ENCODE measurements around the gene LUC7L2. TPM values are rescaled to one million over a fixed set of nuclear protein-coding genes. Genes with fewer than 3 reads are reported as not detected.

LUC7L2 gene
- total and polyA plus RNA-seq, 2 experiments from 2014 or later: 39.7 to 47.3 TPM

DNA sequence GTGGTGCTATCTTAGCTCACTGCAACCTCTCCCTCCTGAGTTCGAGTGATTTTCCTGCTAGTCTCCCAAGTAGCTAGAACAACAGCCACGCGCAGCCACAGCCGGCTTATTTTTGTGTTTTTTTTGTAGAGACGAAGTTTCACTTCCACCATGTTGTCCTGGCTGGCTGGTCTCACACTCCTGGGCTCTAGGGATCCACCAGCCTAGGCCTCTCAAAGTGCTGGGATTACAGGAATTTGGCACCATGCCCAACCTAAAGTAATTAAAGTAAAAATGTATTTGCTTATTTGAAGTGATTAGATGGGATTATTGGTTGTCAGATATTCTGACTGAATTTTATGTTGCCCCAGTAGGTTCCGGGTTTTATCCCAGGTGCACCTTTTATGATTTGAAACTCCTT lies 22.7 kb downstream of the LUC7L2 start:
- H3K9ac ChIP-seq: no peak overlapping the region
- H3K27ac ChIP-seq: no peak overlapping the region
- TF ChIP-seq EZH2phosphoT487 (IDR thresholded peaks at IDR 0.05; ENCODE audit: insufficient read depth, low read depth) (no peak), EZH2 (IDR thresholded peaks at IDR 0.05; ENCODE audit: insufficient read depth, poor library complexity, severe bottlenecking) (no peak)
- no peak for DNase-seq
- H3F3A ChIP-seq (ENCODE audit: insufficient read depth): no peaks in the 10 kb centered on the region
- in situ Hi-C loops (cut with MboI): no loop called here
- no peak overlapping the region for H2AFZ ChIP-seq
- H3K9me3 ChIP-seq (ENCODE audit: low read depth): no peaks in the 10 kb centered on the region
- H3K4me1 ChIP-seq (ENCODE audit: insufficient read depth): no peaks in the 10 kb centered on the region
- H3K79me2 ChIP-seq (ENCODE audit: insufficient read depth): peaks cover 99% of the 10 kb centered on the region
- no peaks in the 10 kb centered on the region for H3K9me2 ChIP-seq (ENCODE audit: insufficient read depth)
- no peaks in the 10 kb centered on the region for H4K20me1 ChIP-seq (ENCODE audit: insufficient read depth)
- H3K36me3 ChIP-seq (ENCODE audit: low read depth): peaks cover 41% of the 10 kb centered on the region
- 85 to 86% methylated on average over 6 of the region's 6 CpGs for WGBS, 2 experiments (ENCODE audit: low coverage in 1 of 2, low lambda C conversion rate in 2 of 2, missing lambda C conversion rate in 2 of 2)
- H3K27me3 ChIP-seq (replicated peaks; ENCODE audit: insufficient read depth): no peaks in the 10 kb centered on the region
- H3K4me2 ChIP-seq (ENCODE audit: unreplicated experiment): no peak overlapping the region
- H3K4me3 ChIP-seq: no peak overlapping the region

DNA sequence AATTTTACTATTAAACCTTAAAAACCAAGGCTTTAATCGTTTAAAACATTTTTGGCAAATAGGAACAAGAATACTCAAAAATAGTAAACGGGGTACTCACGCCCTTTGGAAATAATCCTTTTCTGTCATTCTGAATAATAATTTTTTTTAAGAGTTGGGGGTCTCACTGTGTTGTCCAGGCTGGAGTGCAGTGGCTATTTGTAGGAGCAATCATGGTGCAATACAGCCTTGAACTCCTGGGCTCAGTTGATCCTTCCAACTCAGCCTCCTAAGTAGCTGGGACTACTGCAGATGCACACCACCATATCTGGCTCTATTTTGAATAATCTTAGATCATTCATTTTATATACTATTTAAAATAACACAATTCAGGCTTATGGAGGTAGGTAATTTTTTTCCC lies 24.9 kb downstream of the LUC7L2 start:
- no peak for TF ChIP-seq EZH2 (IDR thresholded peaks at IDR 0.05; ENCODE audit: insufficient read depth, poor library complexity, severe bottlenecking)
- H3K4me3 ChIP-seq: no peak overlapping the region
- in situ Hi-C loops (cut with MboI): no loop called here
- WGBS, 2 experiments (ENCODE audit: low coverage in 1 of 2, low lambda C conversion rate in 2 of 2, missing lambda C conversion rate in 2 of 2): 69 to 71% methylated on average over 3 of the region's 3 CpGs
- no peaks in the 10 kb centered on the region for H4K20me1 ChIP-seq (ENCODE audit: insufficient read depth)
- DNase-seq: no peak
- no peaks in the 10 kb centered on the region for H3K4me1 ChIP-seq (ENCODE audit: insufficient read depth)
- no peak overlapping the region for H3K4me2 ChIP-seq (ENCODE audit: unreplicated experiment)
- no peaks in the 10 kb centered on the region for H3K9me3 ChIP-seq (ENCODE audit: low read depth)
- peaks cover 100% of the 10 kb centered on the region for H3K79me2 ChIP-seq (ENCODE audit: insufficient read depth)
- H3F3A ChIP-seq (ENCODE audit: insufficient read depth): no peaks in the 10 kb centered on the region
- H3K9me2 ChIP-seq (ENCODE audit: insufficient read depth): no peaks in the 10 kb centered on the region
- H3K9ac ChIP-seq: no peak overlapping the region
- H3K27ac ChIP-seq: no peak overlapping the region
- H2AFZ ChIP-seq: no peak overlapping the region
- peaks cover 51% of the 10 kb centered on the region for H3K36me3 ChIP-seq (ENCODE audit: low read depth)
- no peaks in the 10 kb centered on the region for H3K27me3 ChIP-seq (replicated peaks; ENCODE audit: insufficient read depth)

DNA sequence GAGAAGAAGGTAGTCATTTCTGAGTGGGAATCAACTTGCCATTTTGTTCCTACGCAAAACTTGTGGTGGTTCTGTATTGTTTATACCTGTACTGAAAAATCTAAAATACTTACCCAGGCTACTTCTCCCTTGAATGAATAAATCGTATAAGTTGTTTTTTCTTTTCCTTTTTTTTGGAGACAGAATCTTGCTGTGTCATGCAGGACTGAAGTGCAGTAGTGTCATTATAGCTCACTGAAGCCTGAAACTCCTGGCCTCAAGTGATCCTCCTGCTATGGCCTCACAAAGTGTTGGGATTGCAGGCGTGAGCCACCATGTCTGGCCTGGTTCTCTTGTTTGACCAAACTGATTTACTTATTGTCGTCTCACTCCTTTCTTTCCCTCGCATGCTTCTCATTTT lies 27.9 kb downstream of the LUC7L2 start:
- H3K4me2 ChIP-seq (ENCODE audit: unreplicated experiment): no peak overlapping the region
- no peak for TF ChIP-seq EZH2phosphoT487 (IDR thresholded peaks at IDR 0.05; ENCODE audit: insufficient read depth, low read depth)
- TF ChIP-seq EZH2 (IDR thresholded peaks at IDR 0.05; ENCODE audit: insufficient read depth, poor library complexity, severe bottlenecking): no peak
- peaks cover 100% of the 10 kb centered on the region for H3K79me2 ChIP-seq (ENCODE audit: insufficient read depth)
- H3K27me3 ChIP-seq (replicated peaks; ENCODE audit: insufficient read depth): no peaks in the 10 kb centered on the region
- H2AFZ ChIP-seq: no peak overlapping the region
- no peak for DNase-seq
- peaks cover 54% of the 10 kb centered on the region for H3K36me3 ChIP-seq (ENCODE audit: low read depth)
- H4K20me1 ChIP-seq (ENCODE audit: insufficient read depth): no peaks in the 10 kb centered on the region; the same call in 1 of the 2 replicates
- no peaks in the 10 kb centered on the region for H3K9me3 ChIP-seq (ENCODE audit: low read depth)
- in situ Hi-C loops (cut with MboI): no loop called here
- no peaks in the 10 kb centered on the region for H3K9me2 ChIP-seq (ENCODE audit: insufficient read depth)
- no peak overlapping the region for H3K27ac ChIP-seq
- H3K4me3 ChIP-seq: no peak overlapping the region
- H3K9ac ChIP-seq: no peak overlapping the region
- WGBS, 2 experiments (ENCODE audit: low coverage in 1 of 2, low lambda C conversion rate in 2 of 2, missing lambda C conversion rate in 2 of 2): 97 to 99% methylated on average over 5 of the region's 5 CpGs
- H3K4me1 ChIP-seq (ENCODE audit: insufficient read depth): no peaks in the 10 kb centered on the region
- H3F3A ChIP-seq (ENCODE audit: insufficient read depth): no peaks in the 10 kb centered on the region

DNA sequence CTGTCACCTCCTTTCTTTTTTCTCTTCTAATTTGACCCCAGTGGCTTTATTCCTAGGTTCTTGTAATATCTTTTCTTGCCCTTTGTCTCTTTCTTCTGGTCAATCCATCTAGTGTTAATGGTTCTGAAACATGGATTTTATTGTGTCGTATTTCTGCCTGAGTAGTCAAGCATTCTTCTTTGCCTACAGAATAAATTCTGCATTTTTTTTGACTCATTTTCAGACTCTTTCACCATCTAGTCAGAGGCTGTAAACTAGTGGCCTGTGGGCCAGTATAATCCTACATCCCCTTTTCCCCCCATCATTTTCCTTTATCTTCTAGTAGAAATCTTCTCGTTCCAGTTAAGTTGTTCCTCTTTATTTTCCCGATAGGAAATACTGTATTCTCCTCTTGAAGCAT lies 29.4 kb downstream of the LUC7L2 start:
- TF ChIP-seq EZH2phosphoT487 (IDR thresholded peaks at IDR 0.05; ENCODE audit: insufficient read depth, low read depth) (no peak), EZH2 (IDR thresholded peaks at IDR 0.05; ENCODE audit: insufficient read depth, poor library complexity, severe bottlenecking) (no peak)
- Histone ChIP-seq H3K9me3 (ENCODE audit: low read depth) (no peaks in the 10 kb centered on the region), H4K20me1 (ENCODE audit: insufficient read depth) (no peaks in the 10 kb centered on the region; the same call in 1 of the 2 replicates), H3K4me3 (no peak overlapping the region), H2AFZ (no peak overlapping the region), H3K79me2 (ENCODE audit: insufficient read depth) (peaks cover 100% of the 10 kb centered on the region), H3K9me2 (ENCODE audit: insufficient read depth) (no peaks in the 10 kb centered on the region), H3K36me3 (ENCODE audit: low read depth) (peaks cover 51% of the 10 kb centered on the region), H3K27ac (no peak overlapping the region), H3F3A (ENCODE audit: insufficient read depth) (no peaks in the 10 kb centered on the region), H3K27me3 (replicated peaks; ENCODE audit: insufficient read depth) (no peaks in the 10 kb centered on the region), H3K4me2 (ENCODE audit: unreplicated experiment) (no peak overlapping the region), H3K4me1 (ENCODE audit: insufficient read depth) (no peaks in the 10 kb centered on the region), H3K9ac (no peak overlapping the region)
- 84 to 93% methylated on average over 3 of the region's 3 CpGs for WGBS, 2 experiments (ENCODE audit: low coverage in 1 of 2, low lambda C conversion rate in 2 of 2, missing lambda C conversion rate in 2 of 2)
- no peak for DNase-seq
- in situ Hi-C loops (cut with MboI): no loop called here

DNA sequence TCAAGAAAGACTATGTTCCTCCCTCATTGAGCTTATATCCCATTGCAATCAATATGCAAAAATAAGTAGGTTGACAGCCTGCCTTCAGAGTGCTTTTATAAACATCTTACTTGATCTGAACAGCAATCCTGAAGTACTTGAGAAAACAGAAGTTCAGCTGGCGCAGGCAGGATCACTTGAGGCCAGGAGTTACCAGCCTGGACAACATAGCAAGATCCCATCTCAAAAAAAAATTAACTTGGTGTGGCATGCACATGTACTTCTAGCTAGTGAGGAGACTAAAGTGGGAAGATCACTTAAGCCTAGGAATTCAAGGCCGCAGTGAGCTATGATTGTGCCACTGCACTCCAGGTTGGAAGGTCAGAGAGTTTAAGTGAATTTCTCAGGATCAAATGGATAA lies 30.1 kb downstream of the LUC7L2 start:
- Histone ChIP-seq H3K9me3 (ENCODE audit: low read depth) (no peaks in the 10 kb centered on the region), H3K79me2 (ENCODE audit: insufficient read depth) (peaks cover 100% of the 10 kb centered on the region), H3K27me3 (replicated peaks; ENCODE audit: insufficient read depth) (no peaks in the 10 kb centered on the region), H3K27ac (no peak overlapping the region), H3F3A (ENCODE audit: insufficient read depth) (no peaks in the 10 kb centered on the region), H3K9me2 (ENCODE audit: insufficient read depth) (no peaks in the 10 kb centered on the region), H3K9ac (no peak overlapping the region), H4K20me1 (ENCODE audit: insufficient read depth) (no peaks in the 10 kb centered on the region; the same call in 1 of the 2 replicates), H2AFZ (no peak overlapping the region), H3K4me2 (ENCODE audit: unreplicated experiment) (no peak overlapping the region), H3K4me3 (no peak overlapping the region), H3K36me3 (ENCODE audit: low read depth) (peaks cover 52% of the 10 kb centered on the region), H3K4me1 (ENCODE audit: insufficient read depth) (no peaks in the 10 kb centered on the region)
- no peak for DNase-seq
- WGBS, 2 experiments (ENCODE audit: low coverage in 1 of 2, low lambda C conversion rate in 2 of 2, missing lambda C conversion rate in 2 of 2): 95 to 98% methylated on average over 2 of the region's 2 CpGs
- no peak for TF ChIP-seq EZH2phosphoT487 (IDR thresholded peaks at IDR 0.05; ENCODE audit: insufficient read depth, low read depth)
- no peak for TF ChIP-seq EZH2 (IDR thresholded peaks at IDR 0.05; ENCODE audit: insufficient read depth, poor library complexity, severe bottlenecking)
- in situ Hi-C loops (cut with MboI): no loop called here
